GM10847 (cell line): ENCODE measurements around the gene NDRG3.

ENCODE experiments used
- POLR2A ChIP-seq: IDR thresholded peaks from 2 replicates; pipeline ENCODE4 v1.6.1; 2011; ENCODE audit not compliant: insufficient read length; ENCODE audit errors: extremely low read depth

NDRG3 gene

DNA sequence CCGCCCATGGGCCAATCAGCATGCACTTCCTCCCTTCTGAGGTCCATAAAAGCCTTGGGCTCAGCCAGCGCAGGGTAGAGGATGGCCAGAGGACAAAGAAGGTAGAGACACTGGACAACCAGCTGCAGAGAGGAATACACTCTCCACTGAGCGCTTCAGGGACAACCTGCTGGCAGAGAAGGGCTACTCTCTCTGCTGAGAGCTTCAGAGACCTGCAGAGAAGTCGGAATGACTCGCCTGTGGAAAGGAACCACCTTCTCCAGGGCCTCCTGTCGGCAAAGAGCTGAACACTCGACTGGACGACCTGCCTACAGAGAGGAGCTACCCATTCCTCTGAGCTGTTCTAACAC lies 68.5 kb downstream of the NDRG3 start:
- no peak for TF ChIP-seq POLR2A

DNA sequence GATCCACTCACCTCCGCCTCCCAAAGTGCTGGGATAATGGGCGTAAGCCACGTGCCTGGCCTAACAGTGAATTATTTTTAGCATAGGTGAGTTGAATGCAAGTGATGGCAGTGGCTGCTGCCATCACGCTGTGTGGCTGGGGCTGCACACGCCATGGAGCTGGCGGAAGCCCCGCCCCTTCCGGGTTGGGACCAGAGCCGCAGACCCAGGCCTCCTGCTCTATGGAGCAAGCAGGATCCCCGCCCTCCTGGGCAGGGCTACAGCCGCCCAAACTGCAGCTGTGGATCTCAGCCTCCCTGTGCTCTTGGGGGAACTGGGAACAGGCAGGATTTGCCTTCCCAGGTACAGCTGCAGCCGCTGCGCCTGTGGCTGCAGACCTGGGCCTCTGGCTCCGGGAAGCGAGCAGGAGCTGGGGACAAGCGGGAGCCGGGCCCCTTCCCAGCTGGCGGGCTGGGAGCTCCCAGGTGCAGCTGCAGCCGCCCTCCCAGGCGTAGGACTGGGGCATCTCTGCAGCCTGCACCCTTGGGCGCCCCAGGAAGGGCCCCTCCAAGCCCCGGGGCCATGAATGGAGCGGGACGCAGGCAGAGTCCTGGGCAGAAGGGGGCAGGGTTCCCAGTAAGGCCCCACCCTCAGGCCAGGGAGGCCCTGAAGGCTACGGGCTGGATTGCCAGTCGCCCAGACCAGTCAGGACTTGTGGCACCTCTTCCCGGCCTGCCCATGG lies 69.0 kb downstream of the NDRG3 start:
- no peak for TF ChIP-seq POLR2A

GRCh38 chr20:36672991-36673390 lies 72.9 kb downstream of the NDRG3 start:
- no peak for TF ChIP-seq POLR2A

DNA sequence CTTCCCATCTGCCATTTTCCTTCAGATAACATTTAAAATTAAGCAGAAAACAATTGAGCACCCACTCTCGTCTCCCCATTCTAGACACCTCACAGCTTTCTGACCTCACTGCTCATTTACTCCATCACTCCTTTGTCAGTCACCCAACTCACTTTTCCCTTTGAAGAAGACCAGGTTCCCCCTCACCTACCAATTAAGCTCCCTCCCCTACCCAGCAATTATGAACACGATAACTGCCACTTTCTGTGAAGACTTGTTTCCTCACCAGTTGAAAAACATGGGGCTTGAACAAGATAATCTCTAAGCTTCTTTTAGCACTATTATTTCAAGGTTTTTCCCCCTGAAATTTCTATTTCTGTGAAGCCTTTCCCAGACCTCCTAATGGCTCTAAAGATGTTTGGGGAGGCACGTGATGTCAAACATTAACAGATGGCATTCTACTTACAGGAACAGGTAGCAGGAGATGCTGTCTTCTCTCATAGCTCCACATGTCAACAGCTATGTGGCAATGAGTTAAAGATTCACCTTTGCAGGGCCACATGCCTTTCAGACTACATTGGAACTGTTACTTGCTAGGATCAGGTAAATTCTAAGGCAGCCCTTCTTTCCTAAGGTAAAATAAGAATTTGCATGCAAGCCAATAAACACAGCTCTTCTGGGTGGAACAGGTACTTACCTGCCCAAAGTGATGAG lies 75.1 kb downstream of the NDRG3 start:
- no peak for TF ChIP-seq POLR2A

- no peak for TF ChIP-seq POLR2A
These were observed 79.6 kb downstream of the NDRG3 start for GRCh38 chr20:36666181-36666740.

- no peak for TF ChIP-seq POLR2A
These were observed 82.9 kb downstream of the NDRG3 start for GRCh38 chr20:36663031-36663430.

DNA sequence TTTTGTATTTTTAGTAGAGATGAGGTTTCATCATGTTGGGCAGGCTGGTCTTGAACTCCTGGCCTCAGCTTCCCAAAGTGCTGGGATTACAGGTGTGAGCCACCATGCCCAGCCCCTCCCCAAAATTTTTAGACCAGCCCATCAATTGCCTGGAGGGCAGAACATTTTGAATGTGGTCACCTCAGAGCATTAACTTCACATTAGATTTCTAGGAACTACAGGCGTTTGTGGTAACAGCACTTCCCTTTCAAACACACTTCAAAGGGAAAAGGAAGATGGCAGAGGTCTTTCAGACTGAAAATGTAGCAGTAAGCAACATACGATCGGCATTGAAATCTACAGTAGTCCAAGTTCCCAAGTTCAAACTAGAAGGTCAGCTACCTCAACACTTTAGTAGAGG lies 87.6 kb downstream of the NDRG3 start:
- no peak for TF ChIP-seq POLR2A

DNA sequence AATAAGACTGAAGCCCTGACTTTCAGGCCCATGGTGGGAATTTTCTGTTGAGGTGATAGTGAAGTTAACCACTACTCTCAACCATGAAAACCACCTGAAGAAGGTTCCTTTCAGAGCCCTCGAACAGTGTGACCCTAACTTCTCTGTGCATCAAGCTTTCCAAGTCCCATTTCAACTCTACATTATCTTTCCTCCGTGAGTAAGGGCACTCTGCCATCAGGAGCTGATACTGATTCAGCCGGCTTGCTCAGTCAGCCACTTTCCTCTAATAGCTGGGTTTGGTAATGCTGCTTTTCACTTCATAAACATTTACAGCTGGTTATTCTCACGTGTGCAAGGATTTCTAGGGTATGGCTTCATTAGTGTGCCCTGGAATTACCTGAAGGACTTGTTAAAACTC lies 89.2 kb downstream of the NDRG3 start:
- TF ChIP-seq POLR2A: no peak

DNA sequence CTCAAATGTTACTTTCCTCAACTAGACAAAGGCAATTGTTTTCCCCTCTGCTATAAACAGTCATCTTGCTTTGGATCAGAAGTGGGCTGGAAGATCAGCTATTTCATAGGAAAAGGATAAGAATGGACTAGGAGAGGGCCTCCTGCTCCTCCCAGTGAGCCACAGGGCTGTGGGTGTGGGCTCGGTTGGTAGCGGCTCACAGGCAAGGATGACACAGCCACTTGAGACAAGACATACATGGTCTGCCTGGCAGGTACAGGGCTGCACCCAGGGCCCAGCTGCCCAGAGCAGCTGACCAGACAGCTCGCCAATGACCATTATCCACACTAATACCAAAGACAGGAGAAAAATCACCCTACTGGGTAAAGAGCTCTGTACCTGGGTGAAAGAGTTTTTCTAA lies 90.9 kb downstream of the NDRG3 start:
- TF ChIP-seq POLR2A: no peak

DNA sequence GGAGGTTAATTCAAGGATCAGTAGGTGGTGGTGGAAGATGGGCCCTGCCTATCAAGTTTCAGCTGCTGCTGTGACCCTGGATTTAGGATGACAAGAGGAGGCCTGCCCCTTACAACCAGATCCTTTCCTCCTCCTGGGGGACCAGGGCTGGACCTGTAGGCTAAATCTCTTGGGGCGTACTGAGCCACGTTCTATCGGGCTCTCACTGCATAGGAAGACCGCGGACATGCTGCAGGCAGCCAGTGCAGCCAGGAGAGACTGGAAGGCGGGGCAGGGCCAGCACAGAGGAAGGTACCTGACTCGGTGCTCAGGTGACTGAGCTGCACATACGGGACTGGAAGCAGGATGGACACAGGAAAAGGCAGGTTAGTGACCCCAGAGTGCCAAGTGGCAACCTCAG lies 91.4 kb downstream of the NDRG3 start:
- no peak for TF ChIP-seq POLR2A

DNA sequence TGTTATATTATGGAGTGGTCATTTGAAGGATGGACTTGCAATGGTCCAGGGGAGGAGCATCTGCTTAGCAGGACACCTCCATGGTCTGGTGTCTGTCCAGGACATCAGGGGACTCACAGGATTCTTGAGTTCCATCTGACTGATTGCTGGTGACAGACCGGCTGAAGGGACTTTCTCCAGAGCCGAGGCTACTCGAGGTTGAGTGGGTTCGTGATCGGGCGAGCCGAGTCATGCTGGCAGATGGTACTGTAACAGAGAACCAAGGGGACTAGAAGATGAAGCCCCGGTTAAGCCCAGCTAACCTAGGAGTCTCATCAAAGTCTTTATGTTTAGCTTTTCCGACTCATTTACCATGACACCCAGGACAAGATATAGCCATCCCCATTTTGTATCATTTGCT lies 92.4 kb downstream of the NDRG3 start:
- no peak for TF ChIP-seq POLR2A

- TF ChIP-seq POLR2A: no peak
These were observed 98.4 kb downstream of the NDRG3 start for GRCh38 chr20:36647196-36648121.

GRCh38 chr20:36646678-36647077 lies 99.2 kb downstream of the NDRG3 start:
- no peak for TF ChIP-seq POLR2A

DNA sequence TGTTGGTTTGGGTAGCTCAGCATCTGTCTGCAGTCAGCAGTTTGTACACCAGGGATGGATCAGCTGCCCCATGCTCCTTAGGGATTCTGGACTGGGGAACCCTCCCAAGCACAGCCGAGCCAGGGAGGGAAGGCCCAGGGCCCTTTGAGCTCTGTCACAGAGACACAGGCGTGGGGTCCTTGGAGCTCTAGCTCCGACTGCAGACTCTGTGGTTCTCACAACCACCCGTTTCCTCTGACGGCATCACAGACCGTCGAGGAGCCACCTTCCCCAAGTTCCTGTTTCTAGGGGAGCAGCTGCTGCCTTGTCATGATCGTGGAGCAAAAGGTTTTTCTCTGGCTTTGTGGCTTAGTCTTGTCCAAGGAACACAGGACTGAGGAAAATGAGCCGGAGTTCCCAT lies 99.9 kb downstream of the NDRG3 start, which contains the start of gene SLA2:
Gene SLA2 (minus strand): TSS at position 199 of the 400 bp plus-strand sequence. CDS start 4,861 bp downstream, outside the sequence.
- no peak for TF ChIP-seq POLR2A

DNA sequence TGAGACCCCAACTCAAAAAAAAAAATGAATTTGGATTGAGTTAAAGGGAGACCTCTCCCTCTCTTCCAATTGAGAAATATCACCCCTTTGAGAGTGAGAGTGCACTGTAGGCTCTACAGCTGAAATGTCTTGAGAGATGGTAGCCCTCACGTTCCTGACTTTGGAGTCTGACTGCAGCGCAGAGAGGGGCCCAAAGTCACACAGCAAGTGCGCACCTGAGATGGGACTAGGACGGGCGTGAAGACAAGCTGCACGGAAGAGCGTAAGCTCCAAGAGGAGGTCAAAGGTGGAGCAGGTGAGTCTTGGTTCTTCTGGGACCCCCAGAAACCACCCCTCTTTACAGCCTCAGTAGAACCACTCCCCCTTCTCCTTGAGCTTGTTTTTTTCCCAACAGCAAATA lies 100.5 kb downstream of the NDRG3 start:
- TF ChIP-seq POLR2A: no peak
